ENCODE results near the gene AHDC1. TPM values are rescaled to one million over a fixed set of nuclear protein-coding genes. Genes with fewer than 3 reads are reported as not detected.

The AHDC1 gene
- total RNA-seq, 1 experiment from 2014 or later: 33.7 TPM

- no peak for TF ChIP-seq ZNF274 (IDR thresholded peaks at IDR 0.05; ENCODE audit: low read depth, low read length)
- TF ChIP-seq ZBTB33 (IDR thresholded peaks at IDR 0.05; ENCODE audit: extremely low read depth, insufficient replicate concordance, low read length): no peak
- TF ChIP-seq ZFX (IDR thresholded peaks at IDR 0.05): no peak
Measured at GRCh38 chr1:27611450-27611849, 7.5 kb upstream of the AHDC1 start (continued).

DNA sequence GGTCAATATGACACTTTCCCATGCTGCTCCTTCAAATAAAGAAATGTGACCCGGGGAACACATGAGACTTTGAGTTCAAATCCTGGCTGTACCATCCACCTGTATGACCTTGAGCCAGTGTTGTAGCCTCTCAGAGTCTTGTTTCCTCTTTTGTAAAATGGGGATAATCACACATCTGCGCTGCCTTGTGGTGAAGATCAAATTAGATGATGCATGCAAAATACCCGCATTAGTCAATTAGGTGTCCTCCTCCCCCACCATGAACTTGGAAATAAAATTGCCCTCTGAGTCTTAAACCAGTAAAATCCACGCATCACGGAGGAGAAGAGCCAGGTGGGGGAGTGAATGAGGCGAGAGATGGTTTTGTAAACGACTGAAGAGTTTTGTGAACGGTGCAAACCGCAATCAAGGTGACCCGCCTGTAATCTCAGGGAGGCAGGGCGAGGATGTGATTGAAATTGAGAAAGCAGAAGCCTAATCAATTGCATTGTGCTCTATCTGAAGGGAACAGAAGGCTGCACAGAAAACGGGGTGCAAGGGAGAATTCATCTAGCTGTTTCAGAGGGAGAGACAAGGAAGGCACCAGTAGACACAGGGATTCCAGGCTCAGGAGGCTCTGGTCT, 5.8 kb upstream of the AHDC1 start:
- ATAC-seq (no peak), DNase-seq (ENCODE audit: low read depth, low spot score) (no peak)
- Histone ChIP-seq H3K27ac (ENCODE audit: low read depth, low read length) (no peak overlapping the region), H3K9me3 (ENCODE audit: control insufficient read depth in 1 of 2, insufficient read depth in 1 of 2, low read depth in 1 of 2, low read length in 2 of 2) (no peaks in the 10 kb centered on the region), H3K4me1 (ENCODE audit: control insufficient read depth in 1 of 2, insufficient read depth in 2 of 2, low read length in 2 of 2) (peaks cover 9 to 28% of the 10 kb centered on the region in 2 experiments), H3K9me2 (ENCODE audit: insufficient read depth) (no peaks in the 10 kb centered on the region), H3K4me3 (replicated peaks in 1 of 2; ENCODE audit: low read depth in 1 of 2, low read length in 2 of 2) (no peak overlapping the region), H3K27me3 (ENCODE audit: insufficient read depth, low read length) (no peaks in the 10 kb centered on the region), H2AFZ (ENCODE audit: low read depth, low read length, poor library complexity, severe bottlenecking) (no peak overlapping the region), H3K4me2 (ENCODE audit: low read length) (no peak overlapping the region), H4K20me1 (ENCODE audit: insufficient read depth) (no peaks in the 10 kb centered on the region), H3K79me2 (ENCODE audit: insufficient read depth, low read length) (no peaks in the 10 kb centered on the region), H3K9ac (ENCODE audit: low read length) (no peak overlapping the region), H3K36me3 (ENCODE audit: control insufficient read depth in 1 of 2, insufficient read depth in 2 of 2, low read length in 2 of 2) (no peaks in the 10 kb centered on the region)
- ChIA-PET CTCF (interaction anchor here (1.0 to 7.2 kb wide), 2 partner anchors 11 to 54 kb away, joined by 3 to 74 read pairs; no protein-coding TSS in a partner anchor), RAD21 (ENCODE audit: low non-redundant PET in 1 of 2, low total read pairs in 2 of 2, uncharacterized antibody in 2 of 2, unreplicated experiment in 2 of 2) (interaction anchor here in 1 of 2 experiments (3.8 kb wide), 1 partner anchor 53 kb away, joined by 25 read pairs; no protein-coding TSS in a partner anchor), POLR2A (interaction anchor here (1.1 to 1.4 kb wide), 2 partner anchors 53 to 60 kb away, joined by 3 to 5 read pairs; no protein-coding TSS in a partner anchor)
- TF ChIP-seq ELF1 (IDR thresholded peaks at IDR 0.05; ENCODE audit: borderline replicate concordance, low read depth) (no peak), CEBPB (IDR thresholded peaks at IDR 0.05; ENCODE audit: low read depth) (no peak), EGR1 (IDR thresholded peaks at IDR 0.05; ENCODE audit: low read depth) (no peak), RAD21 (IDR thresholded peaks at IDR 0.05; ENCODE audit: low read depth) (no peak), SP1 (IDR thresholded peaks at IDR 0.05; ENCODE audit: low read depth) (no peak), FOSL1 (IDR thresholded peaks at IDR 0.05; ENCODE audit: low read depth) (no peak), JUND (IDR thresholded peaks at IDR 0.05) (no peak), EZH2phosphoT487 (IDR thresholded peaks at IDR 0.05; ENCODE audit: borderline replicate concordance) (no peak), ZFX (IDR thresholded peaks at IDR 0.05) (no peak), ZNF274 (IDR thresholded peaks at IDR 0.05; ENCODE audit: low read depth, low read length) (no peak)
- TF ChIP-seq, protein P1, sequence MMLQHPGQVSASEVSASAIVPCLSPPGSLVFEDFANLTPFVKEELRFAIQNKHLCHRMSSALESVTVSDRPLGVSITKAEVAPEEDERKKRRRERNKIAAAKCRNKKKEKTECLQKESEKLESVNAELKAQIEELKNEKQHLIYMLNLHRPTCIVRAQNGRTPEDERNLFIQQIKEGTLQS (IDR thresholded peaks at IDR 0.05): no peak
- TF ChIP-seq, protein P2, sequence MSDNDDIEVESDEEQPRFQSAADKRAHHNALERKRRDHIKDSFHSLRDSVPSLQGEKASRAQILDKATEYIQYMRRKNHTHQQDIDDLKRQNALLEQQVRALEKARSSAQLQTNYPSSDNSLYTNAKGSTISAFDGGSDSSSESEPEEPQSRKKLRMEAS (IDR thresholded peaks at IDR 0.05): no peak
- intact Hi-C loops (cut with micrococcal nuclease): loop anchor here (10.0 kb wide), 1 partner anchor 565 kb away; no protein-coding TSS in a partner anchor
- no TSS peak for BruUV-seq (replicated peaks)

All from HCT116 (cell line).